ENCODE results near the gene TRUB2. TPM values are rescaled to one million over a fixed set of nuclear protein-coding genes. Genes with fewer than 3 reads are reported as not detected.

TRUB2 gene
- total and polyA plus RNA-seq, 2 of the 8 experiments (the other 6 are each of a cell fraction or from before 2014, with no cell fraction given) = 20.7 to 37.8 TPM

DNA sequence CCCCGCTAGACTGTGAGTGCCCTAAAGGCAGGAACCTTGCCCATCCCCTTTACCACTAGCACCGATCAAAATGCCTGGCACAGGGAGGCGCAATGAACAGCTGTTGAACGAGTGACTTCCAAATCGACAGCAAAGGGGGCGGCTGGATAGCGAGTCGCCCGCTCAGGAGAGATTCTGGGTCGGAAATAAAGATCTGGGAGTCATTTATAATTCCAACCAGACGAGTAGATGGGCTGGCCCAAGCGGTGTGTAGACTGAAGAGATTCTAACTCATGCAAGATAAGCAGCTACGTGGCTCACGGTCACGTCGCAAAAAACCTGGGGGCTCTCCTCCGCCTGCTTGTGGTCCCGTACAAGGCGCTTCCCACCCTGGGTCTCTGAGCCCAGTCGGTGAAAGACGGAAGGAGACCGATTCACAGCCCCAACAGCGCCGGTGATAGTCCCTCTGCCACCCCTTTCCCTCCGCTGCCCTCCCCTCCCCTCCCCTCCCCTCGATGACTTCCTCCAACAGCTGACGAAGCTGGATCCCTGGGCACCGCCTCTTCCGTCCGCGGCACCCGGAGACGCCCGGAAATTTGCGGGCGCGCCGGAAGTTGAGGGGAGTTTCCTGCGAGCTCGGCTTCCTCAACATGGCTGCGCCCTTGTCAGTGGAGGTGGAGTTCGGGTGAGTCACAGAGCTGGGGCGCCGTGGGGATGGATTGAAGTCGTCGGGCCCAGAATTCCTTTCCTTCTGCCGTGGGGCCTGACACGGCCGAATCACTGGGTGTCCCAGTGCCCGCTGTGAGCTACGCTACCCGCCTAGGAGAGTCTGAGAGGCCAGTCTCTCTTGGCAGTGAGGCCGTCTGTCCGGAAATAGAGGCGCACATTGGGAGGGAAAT, 48.7 kb upstream of the TRUB2 start, which contains the start of gene URM1:
Gene URM1, plus strand, starts transcription at position 623 of the 878 bp plus-strand sequence. Its CDS starts 7 bp downstream, at position 630.
- Histone ChIP-seq H3K56ac (replicated peaks; ENCODE audit: insufficient read length, low read depth, low read length) (peak within 1 kb of the TSS; percentile 33), H4K8ac (ENCODE audit: extremely low read depth, insufficient read depth, low read length) (peak within 1 kb of the TSS; percentile 19; the same call in 1 of the 2 replicates), H3K4me2 (ENCODE audit: insufficient read depth in 1 of 2, low read depth in 2 of 2, low read length in 2 of 2) (peak within 1 kb of the TSS; percentile 77 to 90), H4K20me1 (replicated peaks in 1 of 2; ENCODE audit: control insufficient read depth in 1 of 2, insufficient read depth in 2 of 2, low read length in 2 of 2) (peaks cover 0 to 11% of the 10 kb centered on the region in 2 experiments), H3K27me3 (replicated peaks in 1 of 4; ENCODE audit: control insufficient read depth in 3 of 4, extremely low read depth in 1 of 4, insufficient read depth in 3 of 4, low read length in 3 of 4) (peaks cover 9 to 24% (median 14%) of the 10 kb centered on the region in 4 experiments), H3K27ac (ENCODE audit: low read depth, low read length) (no peak within 1 kb of the TSS; the same call in 1 of the 2 replicates), H3K79me1 (ENCODE audit: low read depth, low read length) (peaks cover 10% of the 10 kb centered on the region; the same call in 1 of the 2 replicates), H2BK120ac (replicated peaks; ENCODE audit: low read depth, low read length) (no peak within 1 kb of the TSS), H2BK12ac (ENCODE audit: low read depth, low read length) (no peak within 1 kb of the TSS), H2BK5ac (ENCODE audit: low read depth, low read length) (peak within 1 kb of the TSS; percentile 71; the same call in 1 of the 2 replicates), H3K23ac (ENCODE audit: insufficient read length) (no peak within 1 kb of the TSS), H2AFZ (ENCODE audit: low read length) (peak within 1 kb of the TSS; percentile 97), H4K5ac (ENCODE audit: insufficient read length, low read depth, low read length) (peak within 1 kb of the TSS; percentile 48), H2BK15ac (ENCODE audit: low read length) (no peak within 1 kb of the TSS), H3K79me2 (ENCODE audit: control insufficient read depth in 1 of 2, insufficient read depth in 2 of 2, low read length in 2 of 2) (peaks cover 7 to 25% of the 10 kb centered on the region in 2 experiments), H2AK5ac (ENCODE audit: low read depth, low read length) (no peak within 1 kb of the TSS), H3K9me3 (ENCODE audit: insufficient read depth in 2 of 2, low read depth in 1 of 2, low read length in 1 of 2) (no peaks in the 10 kb centered on the region), H2BK20ac (ENCODE audit: low read length) (peak within 1 kb of the TSS; percentile 66; the same call in 1 of the 2 replicates), H3K9ac (replicated peaks in 1 of 4; ENCODE audit: extremely low read depth in 1 of 4, low read depth in 3 of 4, low read length in 3 of 4) (peak within 1 kb of the TSS; percentile 43 to 78 (median 70)), H3K23me2 (ENCODE audit: low read depth, low read length) (peaks cover 8% of the 10 kb centered on the region; the same call in 1 of the 2 replicates), H3K4me1 (replicated peaks in 1 of 4; ENCODE audit: control insufficient read depth in 3 of 4, insufficient read depth in 4 of 4, low read length in 3 of 4) (peaks cover 0 to 8% (median 3%) of the 10 kb centered on the region in 4 experiments; a peak in 4 of 7 replicates), H3K18ac (ENCODE audit: extremely low read depth, low read length) (peak within 1 kb of the TSS; percentile 48; the same call in 1 of the 2 replicates), H4K91ac (replicated peaks; ENCODE audit: insufficient read length, low read length) (peak within 1 kb of the TSS; percentile 64), H3K36me3 (ENCODE audit: control insufficient read depth in 2 of 4, insufficient read depth in 4 of 4, low read length in 3 of 4) (no peaks in the 10 kb centered on the region; a peak in 2 of 8 replicates), H3K4me3 (ENCODE audit: extremely low read depth in 1 of 4, insufficient read depth in 2 of 4, low read depth in 3 of 4, low read length in 4 of 4) (peak within 1 kb of the TSS; percentile 82 to 96 (median 95)), H3K4ac (replicated peaks; ENCODE audit: insufficient read length, low read depth, low read length) (no peak within 1 kb of the TSS), H3K14ac (ENCODE audit: insufficient read length) (no peak within 1 kb of the TSS)
- WGBS, 2 experiments (ENCODE audit: extremely low coverage in 1 of 2, insufficient coverage in 1 of 2, insufficient read length in 1 of 2, insufficient replicate concordance in 2 of 2, low coverage in 1 of 2, low lambda C conversion rate in 2 of 2, missing lambda C conversion rate in 1 of 2) = 3% methylated on average over 50 of the region's 55 CpGs; no CpG with 5 or more reads in 1 of the 2 experiments
- POLR2A ChIA-PET (ENCODE audit: partially characterized antibody) = interaction anchor here (0.9 to 6.2 kb wide), 9 partner anchors 9 to 95 kb away, joined by 3 to 52 read pairs (median 4); partner anchors contain the start of genes GOLGA2 and SWI5
- CTCF ChIA-PET (ENCODE audit: partially characterized antibody) = interaction anchor here (0.7 to 25.1 kb wide), 6 partner anchors 8 to 76 kb away, joined by 3 to 544 read pairs (median 17); no protein-coding TSS in a partner anchor
- DNase-seq (ENCODE audit: low read depth in 1 of 2, low spot score in 2 of 2) (peak; percentile 70 to 91), FAIRE-seq (no peak)
- no peak for TF ChIP-seq MAFK (IDR thresholded peaks at IDR 0.05; ENCODE audit: low read depth, low read length)
- TF ChIP-seq EGR1 (IDR thresholded peaks at IDR 0.05; ENCODE audit: borderline replicate concordance, low read depth, low read length) = peak; percentile 78
- no peak for TF ChIP-seq TEAD4 (IDR thresholded peaks at IDR 0.05; ENCODE audit: low read depth, low read length)
- no peak for TF ChIP-seq EP300 (IDR thresholded peaks at IDR 0.05; ENCODE audit: borderline replicate concordance in 1 of 2, low read depth in 2 of 2, low read length in 2 of 2)
- TF ChIP-seq SAP30 (IDR thresholded peaks at IDR 0.05; ENCODE audit: insufficient read depth, insufficient replicate concordance, low read length) = peak; percentile 88
- no peak for TF ChIP-seq BRCA1 (IDR thresholded peaks at IDR 0.05; ENCODE audit: low read depth, low read length)
- peak; percentile 59; the same call in 1 of the 2 replicates for TF ChIP-seq TAF1 (IDR thresholded peaks at IDR 0.05; ENCODE audit: low read depth, low read length)
- TF ChIP-seq PHF8 (conservative IDR thresholded peaks at IDR 0.05; ENCODE audit: low read depth, low read length) = peak; percentile 71
